Panc1 (cell line): ENCODE results near the gene COL5A1. TPM values are rescaled to one million over a fixed set of nuclear protein-coding genes. Genes with fewer than 3 reads are reported as not detected.

Experiments
- ATAC-seq: fragments of 200-7000 bp; cut with Tn5 transposase; 2 replicates; pipeline ENCODE4 v1.9.1; 2020; ENCODE audit warnings: mild to moderate bottlenecking, moderate library complexity
- BruUV-seq: library from RNA; stranded (reverse); fragments of 400-500 nt; replicated peaks from 2 replicates; lab custom pipeline; 2021; lab: Mats Ljungman, UMichigan
- CTCF ChIA-PET: fragments of 300-600 bp; sonication (Branson Sonifier 250); formaldehyde crosslinking; loops from one replicate; lab custom pipeline; 2022; ENCODE audit warnings: antibody characterized with exemption; lab: Charles Lee
- POLR2A ChIA-PET: fragments of 300-600 bp; sonication (Branson Sonifier 250); formaldehyde crosslinking; loops from one replicate; lab custom pipeline; 2022; ENCODE audit warnings: antibody characterized with exemption; lab: Charles Lee
- DNase-seq: peaks from one replicate; pipeline ENCODE4 v3.0.0-alpha.2; 2010; ENCODE audit warnings: low read depth, low spot score
- H3K27ac ChIP-seq: 2 replicates; pipeline ENCODE4 v1.5.1; 2011; ENCODE audit warnings: mild to moderate bottlenecking, low read length, inconsistent platforms
- H3K27me3 ChIP-seq: fragments of 200-500 bp; sonication (Bioruptor generic); 2 replicates; pipeline ENCODE4 v1.6.0; 2014; ENCODE audit warnings: low read length, inconsistent platforms; ENCODE audit not compliant: control insufficient read depth, insufficient read depth
- H3K36me3 ChIP-seq: fragments of 200-500 bp; sonication (Bioruptor generic); 2 replicates; pipeline ENCODE4 v1.5.1; 2014; ENCODE audit warnings: inconsistent platforms, mild to moderate bottlenecking, low read length, moderate library complexity; ENCODE audit not compliant: control insufficient read depth, insufficient read depth
- H3K4me1 ChIP-seq: 2 replicates; pipeline ENCODE4 v1.5.1; 2011; ENCODE audit warnings: inconsistent platforms, mild to moderate bottlenecking, low read length, moderate library complexity; ENCODE audit not compliant: control insufficient read depth, insufficient read depth
- H3K4me3 ChIP-seq, 2 experiments: 2 replicates each; pipeline ENCODE4 v1.5.1; 2011 to 2012; ENCODE audit warnings: low read depth in 2 of 2, low read length in 2 of 2, mild to moderate bottlenecking in 2 of 2, inconsistent platforms in 1 of 2, moderate library complexity in 1 of 2
- H3K9me3 ChIP-seq: fragments of 200-500 bp; sonication (Bioruptor generic); 2 replicates; pipeline ENCODE4 v1.5.1; 2014; ENCODE audit warnings: low read depth, mild to moderate bottlenecking, inconsistent platforms, low read length, moderate library complexity; ENCODE audit not compliant: control insufficient read depth, insufficient read depth
- POLR2AphosphoS5 ChIP-seq: IDR thresholded peaks from 2 replicates; pipeline ENCODE4 v1.6.1; 2012; ENCODE audit warnings: mild to moderate bottlenecking, low read depth, low read length, moderate library complexity
- SIN3A ChIP-seq: IDR thresholded peaks from 2 replicates; pipeline ENCODE4 v1.6.1; 2012; ENCODE audit warnings: low read depth, mild to moderate bottlenecking, low read length, moderate library complexity, borderline replicate concordance; ENCODE audit not compliant: insufficient read depth
- TCF7L2 ChIP-seq: IDR thresholded peaks from 2 replicates; pipeline ENCODE4 v1.6.1; 2011; ENCODE audit warnings: mild to moderate bottlenecking, low read depth, low read length, inconsistent platforms
- in situ Hi-C: cut with HindIII; loops from 2 replicates; pipeline ENCODE4 v1.10.0; 2016; ENCODE audit warnings: low sequenced_read_pairs, low pct_unique_long_range_greater_than_20kb
- intact Hi-C: fragments of 100-400 bp; cut with micrococcal nuclease; formaldehyde crosslinking; loops from one replicate; pipeline ENCODE4 v1.10.0; 2022; ENCODE audit not compliant: unreplicated experiment
- total RNA-seq: library from RNA; stranded (reverse); gene quantifications from one replicate; pipeline ENCODE4 v1.2.1, GENCODE V29; 2021; ENCODE audit not compliant: unreplicated experiment
- TF ChIP-seq, protein P1 (sequence below), 2 experiments: IDR thresholded peaks; 2 replicates each; pipeline ENCODE4 v1.6.1; 2011 to 2012; ENCODE audit warnings: low read depth in 2 of 2, control low read depth in 1 of 2, low read length in 1 of 2, mild to moderate bottlenecking in 1 of 2, moderate library complexity in 1 of 2; ENCODE audit not compliant: insufficient read depth in 1 of 2
- TF ChIP-seq, protein P2 (sequence below): fragments of 450-650 bp; IDR thresholded peaks from 2 replicates; pipeline ENCODE4 v1.5.1; 2017; ENCODE audit warnings: mild to moderate bottlenecking

Gene COL5A1
- total RNA-seq, 1 experiment from 2014 or later, result 5.7 TPM

DNA sequence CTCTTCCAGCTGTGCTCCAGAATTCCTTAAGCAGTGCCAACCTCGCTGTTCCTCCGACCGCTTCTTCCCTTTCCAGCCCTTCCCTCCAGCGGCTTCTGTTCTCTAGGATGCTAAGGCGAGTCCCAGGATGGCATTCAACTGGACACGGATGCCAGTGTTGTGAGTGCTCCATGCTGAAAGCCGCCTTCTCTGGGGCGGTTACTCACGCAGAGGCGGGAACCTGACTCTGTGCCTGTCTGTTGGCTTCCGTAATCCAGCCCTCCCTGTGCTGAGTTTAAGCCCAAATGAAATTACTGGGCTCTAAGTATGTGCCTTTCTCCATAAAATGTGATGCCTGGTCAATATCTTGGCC is 20.2 kb downstream of the COL5A1 start:
- Histone ChIP-seq H3K36me3 (no peaks in the 10 kb centered on the region), H3K4me3 (no peak overlapping the region), H3K9me3 (no peaks in the 10 kb centered on the region), H3K27ac (no peak overlapping the region), H3K27me3 (no peaks in the 10 kb centered on the region), H3K4me1 (no peaks in the 10 kb centered on the region)
- BruUV-seq, result no TSS peak
- ATAC-seq (no peak), DNase-seq (no peak)
- TF ChIP-seq SIN3A (no peak), TCF7L2 (no peak), POLR2AphosphoS5 (no peak)
- TF ChIP-seq, protein P1, sequence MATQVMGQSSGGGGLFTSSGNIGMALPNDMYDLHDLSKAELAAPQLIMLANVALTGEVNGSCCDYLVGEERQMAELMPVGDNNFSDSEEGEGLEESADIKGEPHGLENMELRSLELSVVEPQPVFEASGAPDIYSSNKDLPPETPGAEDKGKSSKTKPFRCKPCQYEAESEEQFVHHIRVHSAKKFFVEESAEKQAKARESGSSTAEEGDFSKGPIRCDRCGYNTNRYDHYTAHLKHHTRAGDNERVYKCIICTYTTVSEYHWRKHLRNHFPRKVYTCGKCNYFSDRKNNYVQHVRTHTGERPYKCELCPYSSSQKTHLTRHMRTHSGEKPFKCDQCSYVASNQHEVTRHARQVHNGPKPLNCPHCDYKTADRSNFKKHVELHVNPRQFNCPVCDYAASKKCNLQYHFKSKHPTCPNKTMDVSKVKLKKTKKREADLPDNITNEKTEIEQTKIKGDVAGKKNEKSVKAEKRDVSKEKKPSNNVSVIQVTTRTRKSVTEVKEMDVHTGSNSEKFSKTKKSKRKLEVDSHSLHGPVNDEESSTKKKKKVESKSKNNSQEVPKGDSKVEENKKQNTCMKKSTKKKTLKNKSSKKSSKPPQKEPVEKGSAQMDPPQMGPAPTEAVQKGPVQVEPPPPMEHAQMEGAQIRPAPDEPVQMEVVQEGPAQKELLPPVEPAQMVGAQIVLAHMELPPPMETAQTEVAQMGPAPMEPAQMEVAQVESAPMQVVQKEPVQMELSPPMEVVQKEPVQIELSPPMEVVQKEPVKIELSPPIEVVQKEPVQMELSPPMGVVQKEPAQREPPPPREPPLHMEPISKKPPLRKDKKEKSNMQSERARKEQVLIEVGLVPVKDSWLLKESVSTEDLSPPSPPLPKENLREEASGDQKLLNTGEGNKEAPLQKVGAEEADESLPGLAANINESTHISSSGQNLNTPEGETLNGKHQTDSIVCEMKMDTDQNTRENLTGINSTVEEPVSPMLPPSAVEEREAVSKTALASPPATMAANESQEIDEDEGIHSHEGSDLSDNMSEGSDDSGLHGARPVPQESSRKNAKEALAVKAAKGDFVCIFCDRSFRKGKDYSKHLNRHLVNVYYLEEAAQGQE (IDR thresholded peaks at IDR 0.05; ENCODE audit: insufficient read depth in 1 of 2, low read depth in 2 of 2, low read length in 1 of 2), result no peak
- TF ChIP-seq, protein P2, sequence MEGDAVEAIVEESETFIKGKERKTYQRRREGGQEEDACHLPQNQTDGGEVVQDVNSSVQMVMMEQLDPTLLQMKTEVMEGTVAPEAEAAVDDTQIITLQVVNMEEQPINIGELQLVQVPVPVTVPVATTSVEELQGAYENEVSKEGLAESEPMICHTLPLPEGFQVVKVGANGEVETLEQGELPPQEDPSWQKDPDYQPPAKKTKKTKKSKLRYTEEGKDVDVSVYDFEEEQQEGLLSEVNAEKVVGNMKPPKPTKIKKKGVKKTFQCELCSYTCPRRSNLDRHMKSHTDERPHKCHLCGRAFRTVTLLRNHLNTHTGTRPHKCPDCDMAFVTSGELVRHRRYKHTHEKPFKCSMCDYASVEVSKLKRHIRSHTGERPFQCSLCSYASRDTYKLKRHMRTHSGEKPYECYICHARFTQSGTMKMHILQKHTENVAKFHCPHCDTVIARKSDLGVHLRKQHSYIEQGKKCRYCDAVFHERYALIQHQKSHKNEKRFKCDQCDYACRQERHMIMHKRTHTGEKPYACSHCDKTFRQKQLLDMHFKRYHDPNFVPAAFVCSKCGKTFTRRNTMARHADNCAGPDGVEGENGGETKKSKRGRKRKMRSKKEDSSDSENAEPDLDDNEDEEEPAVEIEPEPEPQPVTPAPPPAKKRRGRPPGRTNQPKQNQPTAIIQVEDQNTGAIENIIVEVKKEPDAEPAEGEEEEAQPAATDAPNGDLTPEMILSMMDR, result no peak
- ChIA-PET POLR2A (no interaction called here), CTCF (no interaction called here)
- in situ Hi-C loops, result no loop called here
- intact Hi-C loops, result no loop called here

DNA sequence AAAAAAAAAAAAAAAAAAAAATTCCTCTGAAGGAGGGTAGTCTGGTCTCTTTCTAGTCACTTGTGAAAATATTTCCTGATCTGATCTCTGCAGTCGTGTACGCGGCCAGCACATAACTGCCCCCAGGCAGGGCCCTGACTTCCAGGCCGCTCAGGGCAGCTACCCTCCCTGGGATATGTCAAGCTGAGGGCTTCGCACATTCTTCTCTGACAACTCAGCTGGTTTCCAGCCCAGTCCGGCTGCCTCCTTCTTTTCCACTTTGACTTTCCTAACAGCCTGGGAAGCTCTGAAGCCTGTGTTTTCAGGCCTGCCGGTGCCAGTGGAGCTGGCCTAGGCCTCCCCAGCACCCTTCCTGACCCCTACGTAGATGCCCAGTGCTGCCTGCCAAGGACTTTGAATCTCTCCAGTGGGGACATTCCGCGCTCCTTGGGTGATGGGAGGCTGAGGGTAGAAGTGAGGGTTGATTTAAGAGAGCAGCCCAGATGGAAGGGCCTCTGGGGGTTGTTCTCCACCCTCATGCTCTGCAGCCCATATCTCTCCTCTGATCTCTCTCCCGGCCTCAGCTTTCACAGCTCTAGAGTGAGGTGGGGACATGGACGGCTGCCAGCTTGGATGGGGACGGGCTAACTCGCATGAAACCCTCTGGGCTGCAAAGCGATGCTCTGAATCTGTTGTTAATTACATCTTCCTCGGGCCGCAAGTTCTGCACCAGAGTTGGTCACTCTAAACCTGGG is 20.7 kb downstream of the COL5A1 start:
- no peak for DNase-seq
- no peak for ATAC-seq
- BruUV-seq, result no TSS peak
- Histone ChIP-seq H3K27ac (no peak overlapping the region), H3K36me3 (no peaks in the 10 kb centered on the region), H3K9me3 (no peaks in the 10 kb centered on the region), H3K4me1 (no peaks in the 10 kb centered on the region), H3K27me3 (no peaks in the 10 kb centered on the region), H3K4me3 (no peak overlapping the region)
- in situ Hi-C loops (no loop called here), intact Hi-C loops (no loop called here)
- TF ChIP-seq POLR2AphosphoS5 (no peak), SIN3A (no peak), TCF7L2 (no peak)
- TF ChIP-seq, protein P2, result no peak
- TF ChIP-seq, protein P1 (IDR thresholded peaks at IDR 0.05; ENCODE audit: insufficient read depth in 1 of 2, low read depth in 2 of 2, low read length in 1 of 2), result no peak
- CTCF ChIA-PET, result no interaction called here
- POLR2A ChIA-PET, result no interaction called here
